Measurements from ENCODE around the gene BRK1. TPM values are rescaled to one million over a fixed set of nuclear protein-coding genes. Genes with fewer than 3 reads are reported as not detected.
"Not testable (repeated sequence)": the region's sequence is repeated elsewhere in the genome, so short reads cannot be mapped to it uniquely, and the experiment has no call there.

The BRK1 gene
- total RNA-seq, 2 experiments from 2014 or later = 105 to 108 TPM

DNA sequence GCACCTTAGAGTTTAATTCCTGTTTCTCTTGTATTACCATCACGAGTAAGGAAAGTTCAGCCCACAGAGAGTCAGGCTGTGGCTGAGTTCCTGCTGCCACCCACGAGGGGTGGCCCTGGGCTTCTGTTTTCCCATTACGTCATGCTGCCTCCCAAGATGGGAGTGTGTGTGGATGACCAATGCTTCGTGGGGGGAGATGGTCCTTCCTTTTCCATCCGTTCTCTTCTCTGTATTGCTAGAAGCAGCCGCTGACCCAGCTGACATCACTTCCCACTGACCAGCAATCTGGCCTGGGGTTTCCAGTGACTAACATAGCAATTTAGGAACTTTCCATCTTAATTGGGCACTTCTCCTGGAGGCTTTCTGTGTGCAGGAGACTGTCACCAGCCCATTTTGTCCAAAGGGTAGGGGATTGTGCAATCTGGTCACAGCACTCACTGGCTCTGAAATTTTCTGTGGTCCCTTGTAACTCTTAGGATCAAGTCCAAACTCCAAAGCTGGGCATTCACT, 58.5 kb downstream of the BRK1 start:
- Mint-ChIP-seq H3K27me3 (no peaks in the 10 kb centered on the region), H3K4me1 (peaks cover 3% of the 10 kb centered on the region), H3K4me3 (no peak overlapping the region), H3K36me3 (peaks cover under 1% of the 10 kb centered on the region), H3K9me3 (peaks cover 2% of the 10 kb centered on the region), H3K27ac (no peak overlapping the region)
- POLR2A ChIA-PET = interaction anchor here (1.0 kb wide), 1 partner anchor 18 kb away, joined by 3 read pairs; no protein-coding TSS in a partner anchor
- ATAC-seq (ENCODE audit: low read depth) (no peak), DNase-seq (no peak)

DNA sequence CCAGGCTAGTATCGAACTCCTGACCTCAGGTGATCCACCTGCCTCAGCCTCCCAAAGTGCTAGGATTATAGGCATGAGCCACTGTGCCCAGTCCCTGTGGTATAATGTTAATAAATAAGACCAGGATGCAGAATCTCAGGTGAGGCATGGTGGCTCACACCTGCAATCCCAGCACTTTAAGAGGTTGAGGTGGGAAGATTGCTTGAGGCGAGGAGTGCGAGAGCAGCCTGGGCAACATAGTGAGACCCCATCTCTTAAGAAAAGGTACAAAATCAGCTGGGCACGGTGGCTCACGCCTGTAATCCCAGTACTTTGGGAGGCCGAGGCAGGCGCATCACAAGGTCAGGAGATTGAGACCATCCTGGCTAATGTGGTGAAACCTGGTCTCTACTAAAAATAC, 59.9 kb downstream of the BRK1 start:
- H3K9me3 Mint-ChIP-seq; H3K36me3 Mint-ChIP-seq; H3K27ac Mint-ChIP-seq; H3K4me1 Mint-ChIP-seq; DNase-seq; H3K4me3 Mint-ChIP-seq; ATAC-seq (ENCODE audit: low read depth); H3K27me3 Mint-ChIP-seq: not testable (repeated sequence)
- POLR2A ChIA-PET = interaction anchor here (0.6 kb wide), 1 partner anchor 272 kb away, joined by 4 read pairs; no protein-coding TSS in a partner anchor

DNA sequence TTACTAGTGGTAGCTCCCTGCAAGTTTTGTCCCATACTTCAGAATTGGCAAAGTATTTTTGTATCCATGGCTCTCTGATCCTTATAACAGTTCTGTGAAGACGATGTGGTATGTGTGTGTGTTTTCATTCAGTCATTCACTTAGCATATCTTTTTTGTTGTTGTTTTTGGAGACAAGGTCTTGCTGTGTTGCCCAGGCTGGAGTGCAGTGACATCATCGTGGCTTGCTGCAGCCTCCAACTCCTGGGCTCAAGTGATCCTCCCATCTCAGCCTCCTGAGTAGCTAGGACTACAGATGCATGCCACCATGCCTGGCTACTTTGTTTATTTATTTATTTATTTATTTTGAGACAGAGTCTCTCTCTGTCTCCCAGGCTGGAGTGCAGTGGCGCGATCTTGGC, 60.7 kb downstream of the BRK1 start:
- not testable (repeated sequence) for DNase-seq; H3K4me1 Mint-ChIP-seq; ATAC-seq (ENCODE audit: low read depth); H3K9me3 Mint-ChIP-seq; H3K27ac Mint-ChIP-seq; H3K36me3 Mint-ChIP-seq; H3K4me3 Mint-ChIP-seq; H3K27me3 Mint-ChIP-seq
- POLR2A ChIA-PET = interaction anchor here (0.6 to 0.7 kb wide), 2 partner anchors 11 to 93 kb away, joined by 3 to 7 read pairs; no protein-coding TSS in a partner anchor

Other genes with a start within 250 kb of the BRK1 start
- gene CIDEC, start 235.4 kb upstream of the BRK1 start, total RNA-seq = not detected
- 10 to 100 TPM; 31.5 to 34.2 TPM for gene JAGN1, start 225.1 kb upstream of the BRK1 start, total RNA-seq
- 1 to 10 TPM in 1 of 2 experiments, under 1 TPM in 1; 0.94 to 1.1 TPM for gene IL17RE, start 212.8 kb upstream of the BRK1 start, total RNA-seq
- gene IL17RC, start 198.6 kb upstream of the BRK1 start, total RNA-seq = under 1 TPM in 1 of 2 experiments, not detected in 1; 0.22 TPM
- 10 to 100 TPM; 26.2 to 29.3 TPM for gene CRELD1, start 181.8 kb upstream of the BRK1 start, total RNA-seq
- 1 to 10 TPM; 5.3 to 5.9 TPM for gene PRRT3, start 163.3 kb upstream of the BRK1 start, total RNA-seq
- gene EMC3, start 128.8 kb upstream of the BRK1 start, total RNA-seq = 10 to 100 TPM; 42.0 to 49.8 TPM
- gene FANCD2, start 89.2 kb upstream of the BRK1 start, total RNA-seq = 10 to 100 TPM; 57.9 to 78.8 TPM
- not detected for gene FANCD2OS, start 7.4 kb upstream of the BRK1 start, total RNA-seq
- 10 to 100 TPM; 66.5 to 68.1 TPM for gene VHL, start 26.1 kb downstream of the BRK1 start, total RNA-seq
- 1 to 10 TPM; 3.5 to 3.7 TPM for gene IRAK2, start 49.2 kb downstream of the BRK1 start, total RNA-seq
- 10 to 100 TPM; 55.4 to 67.4 TPM for gene TATDN2, start 132.8 kb downstream of the BRK1 start, total RNA-seq
- under 1 TPM; 0.53 to 0.94 TPM for gene GHRL, start 177.3 kb downstream of the BRK1 start, total RNA-seq
- 10 to 100 TPM; 71.6 to 74.2 TPM for gene SEC13, start 205.4 kb downstream of the BRK1 start, total RNA-seq

All from activated naive CD8-positive, alpha-beta T cell treated with anti-CD3 and anti-CD28 coated beads, Interleukin-2, amount 10 ng/mL, durations not matched to agents 7 days and 5 days (primary cell).